A673 (cell line): ENCODE measurements around the gene COG6.
A peak's percentile ranks its signal among the peaks of the same experiment; 100 is the strongest.

ENCODE experiments used
- CTCF ChIP-seq: fragments of 300-800, 200-600 bp; sonication (generic); conservative IDR thresholded peaks from 2 replicates; pipeline ENCODE4 v1.5.1; 2017; ENCODE audit warnings: low read depth, mild to moderate bottlenecking, antibody characterized with exemption, low read length, moderate library complexity, mixed read lengths
- EZH2 ChIP-seq: fragments of 200-600 bp; sonication (generic); IDR thresholded peaks from 2 replicates; pipeline ENCODE4 v1.6.1; 2017; ENCODE audit warnings: borderline replicate concordance, low read depth, mild to moderate bottlenecking, mixed read lengths, antibody characterized with exemption, low read length; ENCODE audit not compliant: poor library complexity, severe bottlenecking

GRCh38 chr13:39777527-39778061, 122.1 kb downstream of the COG6 start:
- peak; percentile 59 for TF ChIP-seq CTCF
- TF ChIP-seq EZH2, result no peak
